ENCODE results near the gene CYYR1. TPM values are rescaled to one million over a fixed set of nuclear protein-coding genes. Genes with fewer than 3 reads are reported as not detected.

Gene CYYR1
- total RNA-seq, 1 donor from 2014 or later: not detected

DNA sequence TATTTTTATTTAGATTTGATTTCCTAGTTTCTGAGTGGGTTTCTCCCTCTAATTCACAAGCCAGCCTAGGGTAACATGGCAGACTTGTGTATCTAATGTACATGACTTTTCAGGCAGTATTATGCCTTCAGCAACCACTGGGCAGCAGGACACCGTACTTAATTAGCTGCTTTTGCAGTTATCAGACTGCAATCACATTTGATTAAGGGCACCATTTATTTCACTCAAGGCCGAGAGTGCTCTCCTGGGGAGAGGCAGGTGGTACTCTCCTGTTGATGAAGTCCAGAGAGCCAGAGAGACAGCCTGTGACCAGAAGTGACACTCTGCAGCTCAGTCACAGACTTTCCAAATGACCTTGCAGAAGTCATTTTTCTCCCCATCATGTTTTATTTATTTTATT is 18.7 kb downstream of the CYYR1 start:
- intact Hi-C loops (cut with micrococcal nuclease): no loop called here

DNA sequence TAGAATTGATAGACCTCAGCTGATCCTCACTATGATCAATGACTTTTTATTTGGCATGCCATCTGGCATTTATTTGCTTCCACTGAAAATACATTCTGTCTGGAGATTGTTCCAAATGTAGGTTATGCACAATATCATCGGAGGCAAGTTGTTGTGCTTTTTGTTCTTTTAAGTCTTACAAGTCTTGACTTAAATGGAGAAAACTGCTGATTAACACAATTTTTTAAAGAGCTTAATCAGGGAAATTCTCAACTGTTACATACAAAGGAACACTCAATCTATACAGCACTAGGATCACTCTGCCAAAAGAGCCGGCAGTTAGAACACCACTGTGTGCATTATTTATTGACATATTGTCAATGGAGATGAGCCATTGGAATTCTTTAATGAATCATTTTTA is 19.2 kb downstream of the CYYR1 start:
- intact Hi-C loops (cut with micrococcal nuclease): no loop called here

DNA sequence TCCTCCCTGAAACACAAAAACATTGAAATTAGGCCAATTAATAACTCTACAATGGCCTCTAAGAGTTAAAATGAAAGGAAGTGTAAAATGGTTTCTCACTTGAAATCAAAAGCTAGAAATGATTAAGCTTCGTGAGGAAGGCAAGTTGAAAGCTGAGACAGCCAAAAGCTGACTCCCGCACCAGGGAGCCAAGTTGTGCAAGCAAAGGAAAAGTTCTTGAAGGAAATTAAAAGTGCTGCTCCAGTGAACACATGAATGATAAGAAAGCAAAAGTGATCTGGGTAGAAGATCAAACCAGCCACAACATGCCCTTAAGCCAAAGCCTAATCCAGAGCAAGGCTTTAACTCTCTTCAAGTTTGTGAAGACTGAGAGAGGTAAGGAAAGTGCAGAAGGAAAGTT is 22.8 kb downstream of the CYYR1 start:
- intact Hi-C loops (cut with micrococcal nuclease): no loop called here

- intact Hi-C loops (cut with micrococcal nuclease): no loop called here
Measured at GRCh38 chr21:26546446-26547097, 26.5 kb downstream of the CYYR1 start.

- intact Hi-C loops (cut with micrococcal nuclease): no loop called here
Measured at GRCh38 chr21:26544201-26544775, 28.8 kb downstream of the CYYR1 start.

DNA sequence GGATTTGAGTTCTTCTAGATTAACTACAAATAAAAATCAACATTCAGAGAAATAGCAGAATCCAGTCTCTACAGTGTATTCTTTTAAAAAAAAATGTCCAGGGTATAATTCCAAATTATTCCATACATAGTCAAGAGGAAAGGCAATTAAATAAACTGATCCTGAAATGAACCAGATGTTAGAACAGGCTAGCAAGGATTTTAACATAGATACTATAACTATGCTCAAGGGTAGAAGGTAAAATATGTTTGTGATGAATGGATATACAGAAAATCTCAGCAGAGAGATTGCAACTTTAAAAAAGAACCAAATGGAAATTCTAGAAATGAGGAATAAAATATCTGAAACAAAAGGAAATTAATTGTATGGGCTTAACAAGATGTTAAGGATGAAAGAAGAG is 32.4 kb downstream of the CYYR1 start:
- intact Hi-C loops (cut with micrococcal nuclease): no loop called here

GRCh38 chr21:26539566-26539965 is 33.5 kb downstream of the CYYR1 start:
- intact Hi-C loops (cut with micrococcal nuclease): no loop called here

DNA sequence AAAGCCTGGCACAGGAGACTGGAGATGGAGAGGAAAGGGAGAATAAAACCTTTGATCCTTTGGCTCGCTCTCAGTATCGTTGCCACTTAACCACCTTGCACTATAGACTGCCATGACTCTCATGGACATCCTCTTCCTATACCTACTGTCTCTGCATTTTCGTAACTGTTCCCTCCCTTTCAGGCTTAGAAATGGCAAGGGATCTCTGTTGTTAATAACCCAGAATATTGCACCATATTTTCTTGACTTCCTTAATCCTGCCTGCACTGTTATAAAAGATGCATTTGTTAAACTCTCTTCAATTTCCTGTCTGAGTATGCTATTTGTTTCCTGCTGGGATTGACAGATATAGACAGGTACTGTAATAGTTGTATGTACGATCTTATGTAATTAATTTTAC is 38.6 kb downstream of the CYYR1 start:
- intact Hi-C loops (cut with micrococcal nuclease): no loop called here

GRCh38 chr21:26532208-26532607 is 40.9 kb downstream of the CYYR1 start:
- intact Hi-C loops (cut with micrococcal nuclease): no loop called here

DNA sequence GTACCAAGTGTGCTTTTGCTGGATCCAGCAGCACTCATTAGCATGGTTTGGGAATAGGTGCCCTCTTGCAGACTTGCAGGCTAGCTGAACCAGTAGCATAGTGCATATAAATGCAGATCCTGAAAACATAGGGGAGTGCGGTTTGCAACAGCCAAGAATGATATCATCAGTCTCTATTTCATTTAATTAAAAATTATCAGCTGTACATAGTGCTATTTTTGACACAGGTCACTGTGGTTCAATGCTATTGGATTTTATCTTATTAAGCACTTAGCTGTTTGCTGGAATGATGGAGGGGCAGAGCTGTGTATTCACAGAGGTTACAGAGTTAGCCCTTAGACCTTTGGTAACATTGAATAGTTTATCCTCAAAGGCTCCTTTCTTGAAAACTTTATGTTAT is 43.6 kb downstream of the CYYR1 start:
- intact Hi-C loops (cut with micrococcal nuclease): no loop called here

DNA sequence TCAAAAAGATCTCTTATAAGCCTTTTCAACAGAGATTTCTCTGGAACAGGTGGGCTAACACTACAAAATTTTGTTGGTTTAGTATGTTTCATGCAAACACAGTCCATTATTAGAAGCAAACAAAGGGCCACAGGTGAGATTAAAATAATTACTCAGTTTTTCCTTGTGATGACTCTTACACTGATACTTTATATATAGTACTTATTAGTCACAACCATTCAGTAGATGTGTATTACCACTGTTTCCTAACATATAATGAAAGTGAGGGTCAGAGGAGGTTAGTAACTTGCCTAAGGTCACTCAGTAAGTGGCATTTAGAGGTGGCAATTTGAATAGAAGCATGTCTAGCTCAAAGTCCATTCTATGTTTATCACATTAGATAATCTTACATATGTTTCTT is 44.2 kb downstream of the CYYR1 start:
- intact Hi-C loops (cut with micrococcal nuclease): no loop called here

- intact Hi-C loops (cut with micrococcal nuclease): no loop called here
Measured at GRCh38 chr21:26522704-26523103, 50.4 kb downstream of the CYYR1 start.

GRCh38 chr21:26519142-26519541 is 53.9 kb downstream of the CYYR1 start:
- intact Hi-C loops (cut with micrococcal nuclease): no loop called here

DNA sequence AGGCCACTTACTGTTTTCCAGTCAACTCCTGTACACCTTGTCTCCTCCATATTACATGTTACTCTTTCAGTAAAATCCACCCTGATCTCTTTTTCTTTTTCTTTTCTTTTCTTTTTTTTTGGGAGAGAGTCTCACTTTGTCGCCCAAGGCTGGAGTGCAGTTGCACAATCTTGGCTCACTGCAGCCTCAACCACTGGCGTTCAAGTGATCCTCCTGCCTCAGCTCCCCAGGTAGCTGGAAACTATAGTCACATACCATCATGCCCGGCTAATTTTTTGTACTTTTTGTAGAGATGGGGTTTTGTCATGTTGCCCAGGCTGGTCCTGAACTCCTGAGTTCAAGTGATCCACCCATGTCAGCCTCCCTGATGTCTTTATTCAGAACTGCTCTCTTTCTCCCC is 57.8 kb downstream of the CYYR1 start:
- intact Hi-C loops (cut with micrococcal nuclease): no loop called here

DNA sequence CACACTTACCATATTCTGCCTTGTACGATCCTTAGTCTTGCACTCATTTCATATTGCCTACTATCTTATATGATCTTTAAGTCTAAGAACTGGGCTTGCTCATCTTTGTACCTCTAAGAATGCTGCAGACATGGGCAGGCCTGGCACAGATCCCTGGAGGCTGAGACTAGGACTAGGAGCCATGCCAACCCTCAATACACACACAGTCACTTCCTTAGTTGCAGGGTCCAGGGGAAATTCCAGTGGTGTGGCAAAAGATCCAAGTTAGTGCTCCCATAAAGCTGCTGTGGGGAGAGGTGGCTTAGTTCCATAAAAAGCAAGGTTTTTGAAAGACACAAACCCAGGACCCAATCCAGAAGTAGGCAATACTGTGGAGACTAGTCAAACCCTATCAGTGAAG is 59.9 kb downstream of the CYYR1 start:
- intact Hi-C loops (cut with micrococcal nuclease): no loop called here

GRCh38 chr21:26512664-26513063 is 60.4 kb downstream of the CYYR1 start:
- intact Hi-C loops (cut with micrococcal nuclease): no loop called here

- intact Hi-C loops (cut with micrococcal nuclease): no loop called here
Measured at GRCh38 chr21:26508903-26509302, 64.2 kb downstream of the CYYR1 start.

- intact Hi-C loops (cut with micrococcal nuclease): no loop called here
Measured at GRCh38 chr21:26506956-26507355, 66.1 kb downstream of the CYYR1 start.

- intact Hi-C loops (cut with micrococcal nuclease): no loop called here
Measured at GRCh38 chr21:26505211-26505610, 67.9 kb downstream of the CYYR1 start.

DNA sequence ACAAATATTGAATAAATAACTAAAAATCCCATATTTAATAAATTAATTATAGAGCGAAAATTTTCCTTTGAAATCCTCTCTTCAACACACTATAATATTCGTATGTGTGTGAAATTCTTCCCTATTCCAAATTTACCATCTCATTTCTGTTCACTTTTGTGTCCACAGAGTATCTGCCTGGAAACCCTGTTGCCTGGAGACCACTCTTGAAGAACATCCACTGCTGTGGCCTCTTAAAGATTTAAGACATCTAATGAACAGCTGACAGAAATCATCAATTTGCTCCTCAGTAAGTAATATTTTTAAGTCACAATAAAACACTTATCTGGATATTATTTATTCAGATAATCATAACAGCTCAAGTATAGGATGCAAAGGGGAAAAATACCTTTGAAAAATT is 69.7 kb downstream of the CYYR1 start:
- intact Hi-C loops (cut with micrococcal nuclease): no loop called here

DNA sequence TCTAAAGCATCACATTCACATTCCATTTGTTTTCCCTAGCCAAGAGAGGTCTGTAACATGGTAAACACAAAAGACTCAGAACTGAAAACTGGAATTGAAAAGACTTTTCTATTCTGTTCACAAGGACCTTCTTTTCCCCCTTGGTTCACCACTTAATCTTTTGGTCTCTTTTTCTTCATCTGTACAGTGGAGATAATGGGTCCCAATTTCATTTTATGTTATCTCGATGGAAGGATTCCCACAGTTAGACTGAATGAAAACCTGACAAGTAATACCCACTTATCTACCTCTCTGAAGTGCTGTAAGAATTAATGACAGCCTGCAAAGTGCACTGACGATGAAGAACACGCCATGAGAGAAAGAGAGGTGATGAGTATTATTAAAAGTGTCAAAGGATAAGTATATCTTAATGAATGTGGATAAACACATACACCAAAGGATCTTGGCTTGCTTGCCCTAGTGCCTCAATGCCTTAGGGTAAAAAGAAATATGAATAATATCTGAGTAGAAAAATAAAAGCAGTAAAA is 71.5 kb downstream of the CYYR1 start:
- intact Hi-C loops (cut with micrococcal nuclease): no loop called here

GRCh38 chr21:26499495-26499894 is 73.6 kb downstream of the CYYR1 start:
- intact Hi-C loops (cut with micrococcal nuclease): no loop called here

GRCh38 chr21:26495283-26495849 is 77.7 kb downstream of the CYYR1 start:
- intact Hi-C loops (cut with micrococcal nuclease): no loop called here
